Sigmoid colon (tissue), 4 donors: ENCODE data around the gene SYNGR3.

Experiments used
- CTCF ChIP-seq, 4 experiments: fragments of 450-650 bp in 3 of 4; fragments of 200-600 bp in 1 of 4; IDR thresholded peaks; one replicate each; pipeline ENCODE4 v1.5.1; 2016 to 2019; ENCODE audit warnings: antibody characterized with exemption in 4 of 4, mild to moderate bottlenecking in 3 of 4, moderate library complexity in 2 of 4
- EP300 ChIP-seq, 4 donors: sonication (generic); formaldehyde crosslinking; IDR thresholded peaks; one replicate each; pipeline ENCODE4 v1.6.1; 2017; ENCODE audit warnings: antibody characterized with exemption in 4 of 4
- POLR2A ChIP-seq, 2 donors: fragments of 450-650 bp; IDR thresholded peaks; one replicate each; pipeline ENCODE4 v1.6.1; 2016; ENCODE audit warnings: antibody characterized with exemption in 2 of 2, mild to moderate bottlenecking in 2 of 2, moderate library complexity in 2 of 2
- POLR2AphosphoS5 ChIP-seq, 4 donors: sonication (generic); formaldehyde crosslinking; IDR thresholded peaks; one replicate each; pipeline ENCODE4 v1.6.1; 2017; ENCODE audit warnings: antibody characterized with exemption in 4 of 4

GRCh38 chr16:1990101-1990350 is 256 bp downstream of the SYNGR3 start:
- TF ChIP-seq CTCF (IDR thresholded peaks at IDR 0.05) (no peak), POLR2A (IDR thresholded peaks at IDR 0.05) (no peak), EP300 (IDR thresholded peaks at IDR 0.05) (no peak), POLR2AphosphoS5 (IDR thresholded peaks at IDR 0.05) (no peak)
